Calu3 (cell line): ENCODE data around the gene ZNF506. TPM values are rescaled to one million over a fixed set of nuclear protein-coding genes. Genes with fewer than 3 reads are reported as not detected.

Source experiments
- BruUV-seq: library from RNA; stranded (reverse); fragments of 400-500 nt; replicated peaks from 2 replicates; lab custom pipeline; 2021; lab: Mats Ljungman, UMichigan
- CTCF ChIA-PET: fragments of 300-600 bp; sonication (Branson Sonifier 250); formaldehyde crosslinking; loops from one replicate; lab custom pipeline; 2022; ENCODE audit warnings: antibody characterized with exemption; lab: Charles Lee
- DNase-seq: peaks from one replicate; pipeline ENCODE4 v3.0.0; 2022
- H3K27ac Mint-ChIP-seq: one replicate; pipeline ENCODE4 v1.8.0; 2022; ENCODE audit warnings: mixed read lengths; ENCODE audit not compliant: unreplicated experiment
- H3K27me3 Mint-ChIP-seq: one replicate; pipeline ENCODE4 v1.8.0; 2022; ENCODE audit warnings: mixed read lengths; ENCODE audit not compliant: unreplicated experiment
- H3K36me3 Mint-ChIP-seq: one replicate; pipeline ENCODE4 v1.8.0; 2022; ENCODE audit warnings: mild to moderate bottlenecking, moderate library complexity, mixed read lengths; ENCODE audit not compliant: insufficient read depth, unreplicated experiment
- H3K4me1 Mint-ChIP-seq: one replicate; pipeline ENCODE4 v1.8.0; 2022; ENCODE audit warnings: mild to moderate bottlenecking, low read depth, mixed read lengths; ENCODE audit not compliant: unreplicated experiment
- H3K4me3 Mint-ChIP-seq: one replicate; pipeline ENCODE4 v1.8.0; 2022; ENCODE audit warnings: mild to moderate bottlenecking, low read depth, moderate library complexity, mixed read lengths; ENCODE audit not compliant: unreplicated experiment
- H3K9me3 Mint-ChIP-seq: one replicate; pipeline ENCODE4 v1.8.0; 2022; ENCODE audit warnings: low read depth, mixed read lengths; ENCODE audit not compliant: unreplicated experiment
- intact Hi-C: fragments of 100-400 bp; cut with micrococcal nuclease; formaldehyde crosslinking; loops from one replicate; pipeline ENCODE4 v1.10.0; 2022; ENCODE audit not compliant: unreplicated experiment
- total RNA-seq: library from RNA; stranded (reverse); gene quantifications from 2 replicates; pipeline ENCODE4 v1.2.3, GENCODE V29; 2022
- TF ChIP-seq, protein P1 (sequence below): fragments of 200-600 bp; IDR thresholded peaks from one replicate; pipeline ENCODE4 v1.8.0; 2022; ENCODE audit warnings: antibody characterized with exemption; ENCODE audit not compliant: unreplicated experiment

Gene ZNF506
- total RNA-seq, 1 experiment from 2014 or later = 16.4 TPM

- Mint-ChIP-seq H3K27me3 (no peaks in the 10 kb centered on the region), H3K4me1 (no peaks in the 10 kb centered on the region), H3K27ac (no peak overlapping the region), H3K36me3 (no peaks in the 10 kb centered on the region), H3K9me3 (peaks cover 3% of the 10 kb centered on the region), H3K4me3 (no peak overlapping the region)
- no peak for DNase-seq
- intact Hi-C loops = no loop called here
- CTCF ChIA-PET = no interaction called here
- no TSS peak for BruUV-seq
- TF ChIP-seq, protein P1, sequence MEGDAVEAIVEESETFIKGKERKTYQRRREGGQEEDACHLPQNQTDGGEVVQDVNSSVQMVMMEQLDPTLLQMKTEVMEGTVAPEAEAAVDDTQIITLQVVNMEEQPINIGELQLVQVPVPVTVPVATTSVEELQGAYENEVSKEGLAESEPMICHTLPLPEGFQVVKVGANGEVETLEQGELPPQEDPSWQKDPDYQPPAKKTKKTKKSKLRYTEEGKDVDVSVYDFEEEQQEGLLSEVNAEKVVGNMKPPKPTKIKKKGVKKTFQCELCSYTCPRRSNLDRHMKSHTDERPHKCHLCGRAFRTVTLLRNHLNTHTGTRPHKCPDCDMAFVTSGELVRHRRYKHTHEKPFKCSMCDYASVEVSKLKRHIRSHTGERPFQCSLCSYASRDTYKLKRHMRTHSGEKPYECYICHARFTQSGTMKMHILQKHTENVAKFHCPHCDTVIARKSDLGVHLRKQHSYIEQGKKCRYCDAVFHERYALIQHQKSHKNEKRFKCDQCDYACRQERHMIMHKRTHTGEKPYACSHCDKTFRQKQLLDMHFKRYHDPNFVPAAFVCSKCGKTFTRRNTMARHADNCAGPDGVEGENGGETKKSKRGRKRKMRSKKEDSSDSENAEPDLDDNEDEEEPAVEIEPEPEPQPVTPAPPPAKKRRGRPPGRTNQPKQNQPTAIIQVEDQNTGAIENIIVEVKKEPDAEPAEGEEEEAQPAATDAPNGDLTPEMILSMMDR = no peak
Measured at GRCh38 chr19:19758164-19758563, 63.4 kb downstream of the ZNF506 start.

- H3K9me3 Mint-ChIP-seq = peaks cover 2% of the 10 kb centered on the region
- no peak overlapping the region for H3K27ac Mint-ChIP-seq
- no peaks in the 10 kb centered on the region for H3K4me1 Mint-ChIP-seq
- no peak for DNase-seq
- H3K4me3 Mint-ChIP-seq = no peak overlapping the region
- no peaks in the 10 kb centered on the region for H3K36me3 Mint-ChIP-seq
- CTCF ChIA-PET = no interaction called here
- TF ChIP-seq, protein P1 = no peak
- no TSS peak for BruUV-seq
- intact Hi-C loops = no loop called here
- H3K27me3 Mint-ChIP-seq = no peaks in the 10 kb centered on the region
Measured at GRCh38 chr19:19752760-19753403, 68.7 kb downstream of the ZNF506 start.

- H3K4me3 Mint-ChIP-seq = no peak overlapping the region
- intact Hi-C loops = no loop called here
- no peak for DNase-seq
- H3K9me3 Mint-ChIP-seq = peaks cover 2% of the 10 kb centered on the region
- TF ChIP-seq, protein P1 = no peak
- H3K4me1 Mint-ChIP-seq = no peaks in the 10 kb centered on the region
- CTCF ChIA-PET = no interaction called here
- H3K27me3 Mint-ChIP-seq = no peaks in the 10 kb centered on the region
- H3K36me3 Mint-ChIP-seq = no peaks in the 10 kb centered on the region
- no TSS peak for BruUV-seq
- no peak overlapping the region for H3K27ac Mint-ChIP-seq
Measured at GRCh38 chr19:19751846-19752245, 69.7 kb downstream of the ZNF506 start.

GRCh38 chr19:19750842-19751790 lies 70.4 kb downstream of the ZNF506 start:
- H3K4me1 Mint-ChIP-seq = no peaks in the 10 kb centered on the region
- CTCF ChIA-PET = interaction anchor here (0.6 kb wide), 1 partner anchor 85 kb away, joined by 3 read pairs; no protein-coding TSS in a partner anchor
- no peak for DNase-seq
- H3K36me3 Mint-ChIP-seq = no peaks in the 10 kb centered on the region
- intact Hi-C loops = no loop called here
- BruUV-seq = no TSS peak
- H3K9me3 Mint-ChIP-seq = peaks cover 2% of the 10 kb centered on the region
- TF ChIP-seq, protein P1 = no peak
- H3K27me3 Mint-ChIP-seq = no peaks in the 10 kb centered on the region
- H3K27ac Mint-ChIP-seq = no peak overlapping the region
- H3K4me3 Mint-ChIP-seq = no peak overlapping the region
